Nephron (organoid): ENCODE measurements around the gene BMP8B.
"Not testable (repeated sequence)": the region's sequence is repeated elsewhere in the genome, so short reads cannot be mapped to it uniquely, and the experiment has no call there.

Source experiments
- H3K27ac Mint-ChIP-seq, 3 experiments: 2 replicates each; pipeline ENCODE4 v1.8.0; 2020; ENCODE audit warnings: mixed read lengths in 3 of 3, mild to moderate bottlenecking in 2 of 3, moderate library complexity in 1 of 3
- H3K27me3 Mint-ChIP-seq: 2 replicates; pipeline ENCODE4 v1.8.0; 2021; ENCODE audit warnings: low read depth, mild to moderate bottlenecking, moderate library complexity, mixed read lengths
- H3K36me3 Mint-ChIP-seq: 2 replicates; pipeline ENCODE4 v1.8.0; 2020; ENCODE audit warnings: low read depth, mixed read lengths
- H3K4me1 Mint-ChIP-seq: 2 replicates; pipeline ENCODE4 v1.8.0; 2020; ENCODE audit warnings: mixed read lengths
- H3K4me3 Mint-ChIP-seq, 3 experiments: 2 replicates each; pipeline ENCODE4 v1.8.0; 2020; ENCODE audit warnings: mild to moderate bottlenecking in 3 of 3, mixed read lengths in 3 of 3, moderate library complexity in 2 of 3
- H3K9me3 Mint-ChIP-seq: 2 replicates; pipeline ENCODE4 v1.8.0; 2020; ENCODE audit warnings: mixed read lengths
- CTCF ChIP-seq, 3 experiments: fragments of 200-600 bp; sonication (generic); IDR thresholded peaks; one replicate each; pipeline ENCODE4 v1.5.0; 2021; ENCODE audit warnings: antibody characterized with exemption in 3 of 3; ENCODE audit not compliant: unreplicated experiment in 3 of 3

BMP8B gene

DNA sequence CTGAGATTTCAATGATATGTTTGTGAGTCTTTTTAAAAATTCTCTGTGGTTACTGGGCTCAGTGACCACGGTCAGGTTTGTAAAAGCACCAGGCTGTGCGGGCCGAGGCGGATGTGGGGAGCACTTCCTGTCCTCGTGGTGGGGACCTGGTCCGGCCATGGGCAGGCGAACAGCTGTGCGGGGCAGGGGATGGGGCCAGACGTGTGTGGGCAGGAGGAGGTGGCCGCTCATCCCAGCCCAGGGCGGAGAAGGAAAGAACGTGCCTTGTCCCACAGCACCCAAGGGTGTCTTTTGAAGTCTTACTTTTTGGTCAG, 12.3 kb downstream of the BMP8B start:
- Mint-ChIP-seq H3K36me3 (no peaks in the 10 kb centered on the region), H3K4me3 (no peak overlapping the region), H3K27ac (no peak overlapping the region), H3K9me3 (no peaks in the 10 kb centered on the region), H3K27me3 (peaks cover 13% of the 10 kb centered on the region), H3K4me1 (no peaks in the 10 kb centered on the region)
- TF ChIP-seq CTCF (IDR thresholded peaks at IDR 0.05; ENCODE audit: unreplicated experiment in 3 of 3): no peak

GRCh38 chr1:39775676-39776399, 12.8 kb downstream of the BMP8B start:
- H3K9me3 Mint-ChIP-seq, H3K4me1 Mint-ChIP-seq, H3K27ac Mint-ChIP-seq, H3K36me3 Mint-ChIP-seq, H3K4me3 Mint-ChIP-seq: not testable (repeated sequence)
- peaks cover 13% of the 10 kb centered on the region for H3K27me3 Mint-ChIP-seq

DNA sequence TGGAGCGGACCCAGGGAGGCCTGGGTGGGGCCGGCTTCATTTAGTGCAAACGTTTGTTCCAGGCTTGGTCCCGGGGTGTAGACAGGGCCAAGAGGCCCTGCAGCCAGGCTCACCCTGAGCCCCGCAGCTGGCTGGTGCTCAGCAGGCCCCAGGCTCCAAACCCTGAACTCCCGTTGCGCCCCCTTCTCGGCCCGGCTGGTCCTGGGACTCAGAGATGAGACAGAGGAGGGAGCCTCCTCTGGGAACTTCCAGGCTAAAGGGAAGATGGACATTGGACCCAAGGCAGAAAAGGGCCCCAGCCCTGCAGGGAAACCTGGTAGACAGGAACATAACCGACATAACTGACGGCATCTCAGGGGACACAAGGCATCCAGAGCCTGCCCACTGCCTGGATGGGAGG, 13.5 kb downstream of the BMP8B start:
- peaks cover 16% of the 10 kb centered on the region for H3K27me3 Mint-ChIP-seq
- H3K4me1 Mint-ChIP-seq, H3K36me3 Mint-ChIP-seq, H3K9me3 Mint-ChIP-seq, H3K27ac Mint-ChIP-seq, H3K4me3 Mint-ChIP-seq: not testable (repeated sequence)

- H3K36me3 Mint-ChIP-seq, H3K4me3 Mint-ChIP-seq: not testable (repeated sequence)
Measured at GRCh38 chr1:39773369-39773979, 15.2 kb downstream of the BMP8B start.

GRCh38 chr1:39771022-39771532, 17.6 kb downstream of the BMP8B start, which contains the start of gene OXCT2:
OXCT2 (minus strand) TSS chr1:39771348; CDS start chr1:39771255, 93 bp downstream.
- H3K9me3 Mint-ChIP-seq, H3K36me3 Mint-ChIP-seq, H3K27ac Mint-ChIP-seq, H3K4me1 Mint-ChIP-seq: not testable (repeated sequence)
- Mint-ChIP-seq H3K4me3 (peak within 1 kb of the TSS; percentile 29 to 68 (median 57)), H3K27me3 (peaks cover 12% of the 10 kb centered on the region)

More at GRCh38 chr1:39773369-39773979, 15.2 kb downstream of the BMP8B start:
- H3K4me1 Mint-ChIP-seq, H3K27ac Mint-ChIP-seq, H3K9me3 Mint-ChIP-seq: not testable (repeated sequence)
- H3K27me3 Mint-ChIP-seq: peaks cover 11% of the 10 kb centered on the region

- H3K36me3 Mint-ChIP-seq, H3K4me1 Mint-ChIP-seq, H3K9me3 Mint-ChIP-seq, H3K27ac Mint-ChIP-seq: not testable (repeated sequence)
- peak overlapping the region; percentile 29 to 68 (median 57) for H3K4me3 Mint-ChIP-seq
- H3K27me3 Mint-ChIP-seq: peaks cover 12% of the 10 kb centered on the region
Measured at GRCh38 chr1:39770100-39771021, 18.3 kb downstream of the BMP8B start.

DNA sequence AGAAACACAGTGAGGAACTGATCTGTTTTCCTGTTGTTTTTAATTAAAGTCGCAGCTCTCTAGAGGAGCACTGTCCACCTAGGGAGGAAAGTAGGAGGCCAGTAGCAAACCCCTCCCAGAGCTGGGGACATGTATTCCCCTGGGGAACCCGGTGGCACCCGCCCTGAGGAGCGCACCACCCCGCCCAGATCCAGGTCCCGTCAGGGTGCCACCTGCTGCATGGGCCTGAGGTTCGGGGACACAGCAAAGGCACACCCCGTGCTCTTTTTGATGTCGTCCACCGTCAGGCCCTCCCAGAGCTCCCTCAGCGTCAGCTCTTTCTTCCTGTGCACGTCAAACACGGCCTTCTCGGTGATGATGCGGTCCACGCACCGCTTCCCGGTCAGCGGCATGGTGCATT, 19.2 kb downstream of the BMP8B start:
- not testable (repeated sequence) for H3K27ac Mint-ChIP-seq, H3K4me3 Mint-ChIP-seq, H3K9me3 Mint-ChIP-seq, H3K36me3 Mint-ChIP-seq, H3K4me1 Mint-ChIP-seq
- H3K27me3 Mint-ChIP-seq: peaks cover 12% of the 10 kb centered on the region

- not testable (repeated sequence) for H3K9me3 Mint-ChIP-seq, H3K36me3 Mint-ChIP-seq, H3K4me3 Mint-ChIP-seq, H3K4me1 Mint-ChIP-seq
- Mint-ChIP-seq H3K27me3 (peaks cover 12% of the 10 kb centered on the region), H3K27ac (peak overlapping the region in 1 of 3 experiments; percentile 56)
Measured at GRCh38 chr1:39766466-39766865, 22.2 kb downstream of the BMP8B start.

DNA sequence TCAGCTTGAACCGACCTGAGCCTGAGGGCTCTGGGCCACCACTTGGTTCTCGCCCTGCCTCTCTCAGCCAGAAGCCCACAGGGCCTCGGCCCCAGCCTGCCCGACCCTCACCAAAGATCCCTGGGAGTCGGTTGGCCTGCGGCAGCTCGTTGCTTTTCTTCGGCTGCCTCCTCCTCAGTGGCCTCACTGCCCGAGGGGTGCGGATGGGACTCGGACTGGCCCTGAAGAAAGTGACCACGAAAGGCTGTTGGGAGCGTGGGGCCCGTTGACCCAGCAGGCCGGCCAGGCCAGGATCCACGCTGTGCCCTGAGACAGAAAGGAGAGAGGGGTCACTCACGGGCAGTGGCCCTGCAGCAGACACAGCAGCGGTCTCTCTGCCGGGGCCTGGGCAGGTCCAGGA, 24.2 kb downstream of the BMP8B start:
- H3K4me1 Mint-ChIP-seq, H3K27ac Mint-ChIP-seq, H3K36me3 Mint-ChIP-seq, H3K4me3 Mint-ChIP-seq, H3K9me3 Mint-ChIP-seq, H3K27me3 Mint-ChIP-seq: not testable (repeated sequence)

DNA sequence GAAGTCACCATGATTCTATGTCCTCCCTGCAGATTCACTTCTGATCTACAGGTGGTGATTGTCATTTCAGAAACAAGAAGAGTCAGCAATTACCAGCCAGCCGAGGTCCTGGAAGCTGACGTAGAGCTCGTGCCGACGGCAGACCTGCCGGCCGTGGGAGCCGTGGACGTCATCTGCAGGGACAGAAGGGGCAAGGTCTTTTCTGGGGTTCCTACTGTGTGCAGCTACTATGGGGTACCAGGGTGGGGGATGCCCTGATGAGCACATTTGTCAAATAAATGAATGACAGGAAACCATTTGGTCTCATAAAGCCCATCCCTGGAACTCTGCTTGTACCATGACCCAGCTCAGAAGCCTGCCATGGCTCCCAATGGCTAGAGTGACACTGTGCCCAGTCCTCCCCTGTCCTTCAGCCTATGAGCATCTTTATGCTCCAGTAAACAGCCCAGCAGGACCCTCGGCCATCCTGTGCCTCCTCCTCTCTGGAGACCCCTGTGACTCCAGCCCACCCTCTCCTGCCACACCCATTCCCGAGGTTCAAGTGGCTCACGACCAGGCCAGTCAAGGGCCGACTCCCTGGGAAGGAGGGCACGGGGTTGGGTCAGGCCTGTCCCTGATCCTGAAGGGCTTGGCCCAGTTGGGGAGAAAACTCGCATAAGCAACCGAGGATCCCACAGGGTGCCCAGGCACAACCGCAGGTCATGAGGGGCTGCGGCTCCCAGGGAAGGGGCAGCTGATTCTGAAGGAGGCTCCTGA, 24.9 kb downstream of the BMP8B start:
- H3K9me3 Mint-ChIP-seq, H3K27me3 Mint-ChIP-seq, H3K27ac Mint-ChIP-seq, H3K4me3 Mint-ChIP-seq, H3K4me1 Mint-ChIP-seq: not testable (repeated sequence)
- peaks cover 11% of the 10 kb centered on the region for H3K36me3 Mint-ChIP-seq
